ENCODE data around the gene BEST2.

DNA sequence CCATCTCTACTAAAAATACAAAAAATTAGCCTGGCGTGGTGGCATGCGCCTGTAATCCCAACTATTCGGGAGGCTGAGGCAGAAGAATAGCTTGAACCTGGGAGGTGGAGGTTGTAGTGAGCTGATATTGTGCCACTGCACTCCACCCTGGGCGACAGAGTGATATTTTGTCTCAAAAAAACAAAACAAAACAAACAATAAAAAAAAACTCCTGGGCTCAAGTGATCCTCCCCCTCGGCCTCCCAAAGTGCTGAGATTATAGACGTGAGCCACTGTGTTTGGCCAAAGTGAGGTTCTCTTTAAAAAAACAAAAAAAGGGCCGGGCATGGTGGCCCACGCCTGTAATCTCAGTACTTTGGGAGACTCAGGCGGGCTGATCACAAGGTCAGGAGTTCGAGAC, 35.9 kb downstream of the BEST2 start:
- no peak for TF ChIP-seq POLR2AphosphoS5 (IDR thresholded peaks at IDR 0.05; ENCODE audit: insufficient read depth in 1 of 2, low read depth in 1 of 2)
- TF ChIP-seq, protein P1, sequence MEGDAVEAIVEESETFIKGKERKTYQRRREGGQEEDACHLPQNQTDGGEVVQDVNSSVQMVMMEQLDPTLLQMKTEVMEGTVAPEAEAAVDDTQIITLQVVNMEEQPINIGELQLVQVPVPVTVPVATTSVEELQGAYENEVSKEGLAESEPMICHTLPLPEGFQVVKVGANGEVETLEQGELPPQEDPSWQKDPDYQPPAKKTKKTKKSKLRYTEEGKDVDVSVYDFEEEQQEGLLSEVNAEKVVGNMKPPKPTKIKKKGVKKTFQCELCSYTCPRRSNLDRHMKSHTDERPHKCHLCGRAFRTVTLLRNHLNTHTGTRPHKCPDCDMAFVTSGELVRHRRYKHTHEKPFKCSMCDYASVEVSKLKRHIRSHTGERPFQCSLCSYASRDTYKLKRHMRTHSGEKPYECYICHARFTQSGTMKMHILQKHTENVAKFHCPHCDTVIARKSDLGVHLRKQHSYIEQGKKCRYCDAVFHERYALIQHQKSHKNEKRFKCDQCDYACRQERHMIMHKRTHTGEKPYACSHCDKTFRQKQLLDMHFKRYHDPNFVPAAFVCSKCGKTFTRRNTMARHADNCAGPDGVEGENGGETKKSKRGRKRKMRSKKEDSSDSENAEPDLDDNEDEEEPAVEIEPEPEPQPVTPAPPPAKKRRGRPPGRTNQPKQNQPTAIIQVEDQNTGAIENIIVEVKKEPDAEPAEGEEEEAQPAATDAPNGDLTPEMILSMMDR (IDR thresholded peaks at IDR 0.05), result no peak
- no peak for TF ChIP-seq POLR2A (IDR thresholded peaks at IDR 0.05)
